Stromal cell of bone marrow (primary cell): ENCODE data around the gene HMCES.
"Not testable (repeated sequence)": the region's sequence is repeated elsewhere in the genome, so short reads cannot be mapped to it uniquely, and the experiment has no call there.

Experiments used
- DNase-seq: peaks from one replicate; pipeline ENCODE4 v3.0.0-alpha.2; 2012; ENCODE audit warnings: low read depth

HMCES gene

DNA sequence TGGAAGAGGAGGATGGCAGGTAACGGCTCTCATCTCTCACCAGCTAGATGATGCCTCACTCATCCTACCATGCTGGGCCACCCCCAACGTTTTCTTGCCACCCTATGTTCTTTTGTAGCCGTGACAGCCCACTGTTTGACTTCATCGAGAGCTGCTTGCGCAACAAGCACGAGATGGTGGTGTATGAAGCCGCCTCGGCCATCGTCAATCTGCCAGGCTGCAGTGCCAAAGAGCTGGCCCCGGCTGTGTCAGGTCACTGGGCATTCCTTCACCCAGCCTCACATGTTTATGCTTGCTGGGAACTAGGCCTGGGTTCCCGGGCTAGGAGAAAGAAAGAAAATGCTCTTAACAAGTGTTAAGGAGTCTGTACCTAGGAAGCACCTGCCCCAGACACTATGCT is 21.1 kb upstream of the HMCES start:
- no peak for DNase-seq

GRCh38 chr3:129259612-129260477 is 18.8 kb upstream of the HMCES start:
- no peak for DNase-seq

- no peak for DNase-seq
Measured at GRCh38 chr3:129260606-129261005, 18.1 kb upstream of the HMCES start.

DNA sequence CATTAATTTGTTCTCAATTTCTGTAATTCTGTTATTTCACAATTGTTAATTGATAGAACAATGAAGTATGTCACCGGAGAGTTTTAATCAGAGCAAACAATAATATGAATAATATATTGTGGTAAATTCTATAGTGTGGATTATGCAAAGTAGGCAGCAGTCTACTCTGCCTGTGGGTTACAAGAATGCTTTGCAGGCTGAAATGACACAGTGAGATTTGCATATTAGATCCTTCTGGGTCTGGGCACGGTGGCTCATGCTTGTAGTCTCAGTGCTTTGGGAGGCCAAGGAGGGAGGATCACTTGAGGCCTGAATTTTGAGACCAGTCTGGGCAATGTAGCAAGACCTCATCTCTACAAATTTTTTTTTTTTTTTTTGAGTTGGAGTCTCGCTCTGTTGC is 16.8 kb upstream of the HMCES start:
- no peak for DNase-seq

GRCh38 chr3:129263161-129263910 is 15.3 kb upstream of the HMCES start:
- DNase-seq, result no peak

DNA sequence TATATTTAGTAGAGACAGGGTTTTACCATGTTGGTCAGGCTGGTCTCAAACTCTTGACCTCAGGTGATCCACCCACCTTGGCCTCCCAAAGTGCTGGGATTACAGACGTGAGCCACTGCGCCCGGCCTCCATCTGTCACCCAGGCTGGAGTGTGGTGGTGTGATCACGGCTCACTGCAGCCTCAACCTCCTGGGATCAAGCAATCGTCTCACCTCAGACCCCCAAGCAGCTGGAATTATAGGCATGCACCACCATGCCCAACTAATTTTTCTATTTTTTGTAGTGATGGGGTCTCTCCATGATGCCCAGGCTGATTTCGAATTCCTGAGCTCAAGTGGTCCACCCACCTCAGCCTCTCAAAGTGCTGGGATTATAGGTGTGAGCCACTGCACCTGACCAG is 13.7 kb upstream of the HMCES start:
- DNase-seq, result not testable (repeated sequence)

GRCh38 chr3:129266651-129267050 is 12.0 kb upstream of the HMCES start:
- no peak for DNase-seq

DNA sequence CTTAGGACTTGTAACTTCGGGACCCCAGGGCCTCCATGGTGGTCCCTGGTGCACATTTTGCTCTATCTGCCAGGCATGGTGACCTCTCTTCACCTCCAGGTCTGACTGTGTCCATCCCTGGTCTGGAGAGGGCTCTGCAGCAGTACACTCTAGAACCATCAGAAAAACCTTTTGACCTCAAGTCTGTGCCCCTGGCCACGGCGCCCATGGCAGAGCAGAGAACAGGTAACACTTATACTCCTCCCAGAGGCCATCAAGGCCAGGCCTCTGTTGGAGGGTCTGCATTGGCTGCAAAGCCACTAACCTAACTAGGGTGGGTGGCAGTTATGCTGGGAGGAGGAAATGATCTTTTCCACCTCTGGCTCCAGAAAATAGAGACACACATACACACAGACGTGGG is 10.3 kb upstream of the HMCES start:
- no peak for DNase-seq

GRCh38 chr3:129271674-129272073 is 7.0 kb upstream of the HMCES start:
- no peak for DNase-seq

- no peak for DNase-seq
Measured at GRCh38 chr3:129276385-129276784, 2.3 kb upstream of the HMCES start.

DNA sequence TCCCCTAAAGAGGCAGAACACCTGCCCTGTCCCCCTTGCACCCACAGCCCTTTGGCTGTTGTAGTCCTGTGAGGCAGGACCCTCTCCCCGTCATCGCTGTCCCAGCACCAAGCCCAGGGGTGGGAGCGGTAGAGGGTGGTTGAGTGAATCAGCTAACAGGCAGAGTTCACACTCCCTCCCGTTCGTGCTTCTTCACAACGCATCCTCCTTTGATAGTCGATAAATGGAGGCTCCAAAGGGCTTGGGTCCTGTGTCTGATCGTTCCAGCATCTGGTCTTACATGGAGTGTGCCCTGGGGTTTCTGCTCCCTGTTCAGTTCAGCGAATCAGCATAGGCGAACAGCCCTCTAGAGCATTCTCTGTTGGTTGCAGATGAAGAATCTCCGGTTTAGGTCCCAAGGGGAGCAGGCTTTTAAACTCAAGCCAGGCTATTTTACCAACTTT is 820 bp upstream of the HMCES start:
- DNase-seq, result no peak

GRCh38 chr3:129278966-129279906 is 566 bp downstream of the HMCES start:
- no peak for DNase-seq

GRCh38 chr3:129280183-129280582 is 1.5 kb downstream of the HMCES start:
- DNase-seq, result no peak

DNA sequence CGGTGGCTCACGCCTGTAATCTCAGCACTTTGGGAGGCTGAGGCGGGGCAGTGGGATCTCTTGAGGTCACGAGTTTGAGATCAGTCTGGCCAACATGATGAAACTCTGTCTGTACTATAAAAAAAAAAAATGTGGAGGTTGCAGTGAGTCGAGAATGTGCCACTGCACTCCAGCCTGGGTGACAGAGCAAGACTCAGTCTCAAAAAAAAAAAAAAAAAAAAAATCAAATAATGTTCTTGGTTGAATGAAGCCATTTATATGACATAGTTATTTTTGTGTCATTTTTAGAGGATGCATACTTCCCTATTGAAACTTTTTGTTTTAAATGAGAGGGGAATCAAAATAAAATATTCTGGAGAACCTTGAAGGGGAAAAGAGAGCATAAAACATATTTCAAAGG is 3.1 kb downstream of the HMCES start:
- DNase-seq, result no peak

DNA sequence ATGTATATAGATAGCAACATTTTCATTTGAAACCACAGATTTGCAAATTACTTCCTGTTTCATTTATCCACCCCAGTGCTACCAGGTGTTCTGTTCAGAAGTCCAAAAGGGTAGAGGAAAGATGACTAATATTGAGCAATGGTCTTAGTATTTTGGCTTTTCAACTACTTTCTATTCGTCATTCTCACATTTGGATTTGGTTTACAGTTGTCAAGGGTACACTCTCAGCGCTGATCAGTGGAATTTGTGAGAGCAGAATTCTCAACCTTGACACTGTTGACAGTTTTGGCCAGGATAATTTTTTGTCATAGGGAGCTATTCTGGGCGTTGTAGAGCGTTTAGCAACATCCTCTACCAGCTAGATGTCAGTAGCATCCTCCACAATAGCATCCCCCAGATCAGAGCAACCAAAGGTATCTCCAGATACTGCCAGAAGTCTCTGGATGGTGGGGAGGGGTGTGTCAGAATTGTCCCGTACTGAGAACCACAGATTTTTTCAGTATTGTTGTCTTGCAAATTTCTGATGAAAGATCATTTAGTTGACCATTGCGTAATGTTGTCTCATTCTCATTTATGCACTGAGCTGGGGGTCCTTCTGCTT is 4.2 kb downstream of the HMCES start:
- DNase-seq, result no peak

DNA sequence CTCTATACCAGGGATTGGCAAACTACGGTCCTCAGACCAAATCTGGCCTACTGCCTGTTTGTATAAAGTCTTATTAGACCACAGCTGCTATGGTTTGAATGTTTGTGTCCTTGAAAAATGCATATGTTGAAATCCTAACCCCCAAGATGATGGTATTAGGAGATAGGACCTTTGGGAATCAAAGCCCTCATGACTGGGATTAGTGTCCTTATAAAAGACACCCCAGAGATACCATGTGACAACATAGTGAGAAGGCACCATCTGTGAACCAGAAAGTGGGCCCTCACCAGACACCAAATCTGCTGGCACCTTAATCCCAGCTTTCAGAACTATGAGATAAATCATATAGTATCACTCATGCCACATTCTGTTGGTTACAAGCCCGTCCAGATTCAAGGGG is 7.4 kb downstream of the HMCES start:
- no peak for DNase-seq

DNA sequence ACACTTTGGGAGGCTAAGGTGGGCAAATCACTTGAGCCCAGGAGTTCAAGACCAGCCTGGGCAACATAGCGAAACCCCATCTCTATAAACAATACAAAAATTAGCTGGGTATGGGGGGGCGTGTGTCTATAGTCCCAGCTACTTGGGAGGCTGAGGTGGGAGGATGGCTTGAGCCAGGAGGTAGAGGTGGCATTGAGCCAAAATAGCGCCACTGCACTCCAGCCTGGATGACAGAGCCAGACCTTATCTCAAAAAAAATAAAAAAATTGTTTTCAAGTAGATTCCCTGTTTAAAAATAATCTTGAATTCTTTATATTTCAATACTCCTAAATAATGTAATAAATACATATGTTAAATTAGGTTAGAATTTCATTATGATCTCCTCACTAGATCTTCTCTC is 9.8 kb downstream of the HMCES start:
- DNase-seq, result no peak

DNA sequence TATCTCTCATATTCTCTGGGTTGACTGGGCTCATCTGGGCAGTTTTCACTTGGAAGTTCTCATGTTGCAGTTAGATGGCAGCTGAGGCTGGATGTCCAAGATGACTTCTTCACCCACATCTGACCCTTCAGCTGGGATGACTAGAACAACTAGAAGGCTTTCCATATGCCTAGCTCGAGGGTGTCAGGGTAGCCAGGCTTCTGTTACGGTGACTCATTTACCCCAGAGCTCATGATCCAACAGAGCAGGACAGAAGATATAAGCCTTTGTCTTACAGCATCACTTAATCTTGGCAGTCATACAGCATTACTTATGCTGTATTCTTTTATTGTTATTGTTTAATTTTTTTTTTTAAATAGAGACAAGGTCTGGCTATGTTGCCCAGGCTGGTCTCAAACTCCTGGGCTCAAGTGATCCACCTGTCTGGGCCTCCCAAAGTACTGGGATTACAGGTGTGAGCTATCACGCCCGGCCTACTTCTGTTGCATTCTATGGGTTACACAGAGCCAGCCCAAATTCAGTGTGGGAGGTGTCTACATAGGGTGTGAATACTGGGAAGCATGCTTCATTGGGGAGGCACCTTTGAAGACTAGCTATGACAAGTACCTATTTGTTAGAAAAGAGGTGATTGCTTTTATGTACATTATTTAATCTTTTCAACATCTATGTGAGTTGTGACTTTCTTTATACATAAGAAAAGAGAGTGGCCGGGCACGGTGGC is 10.7 kb downstream of the HMCES start:
- DNase-seq, result peak; percentile 81

DNA sequence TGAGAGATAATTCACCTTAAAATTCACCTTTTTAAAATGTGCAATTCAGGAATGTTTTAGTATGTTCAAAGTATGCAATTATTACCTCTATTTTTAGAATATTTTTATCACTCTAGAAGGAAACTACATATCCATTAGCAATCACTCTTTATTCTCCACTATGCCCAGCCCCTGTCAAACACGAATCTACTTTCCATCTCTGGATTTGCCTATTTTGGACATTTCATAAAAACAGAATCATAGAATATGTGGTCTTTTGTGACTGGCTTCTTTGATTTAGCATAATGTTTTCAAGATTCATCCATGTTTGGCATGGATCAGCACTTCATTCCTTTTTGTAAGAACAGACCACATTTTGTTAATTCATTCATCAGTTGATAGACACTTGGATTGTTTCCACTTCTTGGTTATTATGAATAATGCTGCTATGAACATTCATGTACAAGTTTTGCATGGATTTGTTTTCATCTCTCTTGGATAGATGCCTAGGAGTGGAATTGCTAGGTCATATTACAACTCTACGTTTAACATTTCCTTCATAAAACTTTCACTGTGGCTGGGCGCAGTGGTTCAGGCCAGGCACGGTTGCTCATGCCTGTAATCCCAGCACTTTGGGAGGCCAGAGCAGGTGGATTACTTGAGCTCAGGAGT is 12.7 kb downstream of the HMCES start:
- DNase-seq, result peak; percentile 64

- no peak for DNase-seq
Measured at GRCh38 chr3:129295286-129295685, 16.6 kb downstream of the HMCES start.
